IPS-18a (cell line): ENCODE results near the gene RCL1.

Experiments
- H3K27ac ChIP-seq: one replicate; pipeline ENCODE4 v1.5.1; 2013; ENCODE audit warnings: low read length
- H3K27me3 ChIP-seq: one replicate; pipeline ENCODE4 v1.6.1; 2013; ENCODE audit warnings: mild to moderate bottlenecking, low read length; ENCODE audit not compliant: control insufficient read depth, insufficient read depth
- H3K36me3 ChIP-seq: one replicate; pipeline ENCODE4 v1.6.1; 2013; ENCODE audit warnings: low read depth, low read length; ENCODE audit not compliant: control insufficient read depth
- H3K4me1 ChIP-seq: one replicate; pipeline ENCODE4 v1.6.1; 2013; ENCODE audit warnings: low read depth, low read length; ENCODE audit not compliant: control insufficient read depth
- H3K4me3 ChIP-seq: one replicate; pipeline ENCODE4 v1.5.1; 2013; ENCODE audit warnings: low read length
- H3K9ac ChIP-seq: one replicate; pipeline ENCODE4 v1.6.1; 2013; ENCODE audit warnings: mild to moderate bottlenecking, low read length, moderate library complexity
- H3K9me3 ChIP-seq: one replicate; pipeline ENCODE4 v1.6.1; 2013; ENCODE audit warnings: low read depth, low read length; ENCODE audit not compliant: control insufficient read depth

RCL1 gene

GRCh38 chr9:4799775-4800174 lies 7.0 kb downstream of the RCL1 start:
- no peaks in the 10 kb centered on the region for H3K27me3 ChIP-seq
- peaks cover 17% of the 10 kb centered on the region for H3K4me1 ChIP-seq
- H3K36me3 ChIP-seq = no peaks in the 10 kb centered on the region
- H3K9ac ChIP-seq = no peak overlapping the region
- no peak overlapping the region for H3K27ac ChIP-seq
- no peak overlapping the region for H3K4me3 ChIP-seq
- H3K9me3 ChIP-seq = no peaks in the 10 kb centered on the region

DNA sequence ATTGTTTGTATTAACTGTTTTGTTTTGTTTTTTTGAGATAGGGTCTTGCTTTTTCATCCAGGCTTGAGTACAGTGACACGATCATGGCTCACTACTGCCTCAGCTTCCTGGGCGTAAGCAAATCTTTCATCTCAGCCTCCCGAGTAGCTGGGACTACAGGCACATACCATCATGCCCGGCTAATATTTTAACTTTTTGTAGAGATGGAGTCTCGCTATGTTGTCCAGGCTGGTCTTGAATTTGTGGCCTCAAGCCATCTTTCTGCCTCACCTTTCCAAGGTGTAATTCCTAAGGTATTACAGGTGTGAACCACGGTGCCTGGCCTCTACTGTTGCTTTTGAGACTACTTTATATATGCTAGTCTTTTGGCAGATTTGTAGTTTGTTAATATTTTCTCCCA lies 8.4 kb downstream of the RCL1 start:
- no peaks in the 10 kb centered on the region for H3K36me3 ChIP-seq

GRCh38 chr9:4803670-4804530 lies 11.2 kb downstream of the RCL1 start:
- Histone ChIP-seq H3K9ac (no peak overlapping the region), H3K27me3 (no peaks in the 10 kb centered on the region), H3K36me3 (no peaks in the 10 kb centered on the region), H3K27ac (no peak overlapping the region), H3K4me1 (peaks cover 7% of the 10 kb centered on the region), H3K9me3 (no peaks in the 10 kb centered on the region), H3K4me3 (no peak overlapping the region)

More for the DNA sequence above, 8.4 kb downstream of the RCL1 start:
- Histone ChIP-seq H3K9me3 (no peaks in the 10 kb centered on the region), H3K4me3 (no peak overlapping the region), H3K4me1 (peaks cover 19% of the 10 kb centered on the region), H3K27ac (no peak overlapping the region), H3K9ac (no peak overlapping the region), H3K27me3 (no peaks in the 10 kb centered on the region)

DNA sequence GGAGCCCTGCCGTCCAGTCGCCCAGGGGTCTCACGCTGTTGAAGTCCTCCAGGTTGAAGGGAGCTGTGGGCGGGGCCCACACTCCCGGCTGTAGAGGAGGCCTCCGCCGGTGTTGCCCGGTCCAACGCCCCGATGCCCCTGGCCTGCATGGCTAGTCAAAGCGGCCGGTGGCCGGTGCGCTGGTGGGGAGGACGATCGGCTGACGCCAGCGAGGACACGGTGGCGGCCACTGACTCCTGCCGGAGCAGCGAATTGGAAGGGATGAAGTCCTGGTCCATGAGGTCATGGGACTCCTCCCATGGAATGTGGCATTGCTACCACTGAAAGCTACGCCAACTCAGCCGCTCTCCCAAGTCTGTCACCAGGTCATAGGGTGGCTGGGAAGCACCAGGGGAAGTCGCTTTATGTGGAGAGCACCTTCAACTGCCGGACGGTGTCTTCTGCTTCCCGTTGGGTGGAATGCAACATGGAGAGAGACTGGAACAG lies 11.8 kb downstream of the RCL1 start:
- Histone ChIP-seq H3K9ac (no peak overlapping the region), H3K27me3 (no peaks in the 10 kb centered on the region), H3K9me3 (no peaks in the 10 kb centered on the region), H3K4me1 (peaks cover 3% of the 10 kb centered on the region), H3K4me3 (no peak overlapping the region), H3K27ac (no peak overlapping the region), H3K36me3 (no peaks in the 10 kb centered on the region)

DNA sequence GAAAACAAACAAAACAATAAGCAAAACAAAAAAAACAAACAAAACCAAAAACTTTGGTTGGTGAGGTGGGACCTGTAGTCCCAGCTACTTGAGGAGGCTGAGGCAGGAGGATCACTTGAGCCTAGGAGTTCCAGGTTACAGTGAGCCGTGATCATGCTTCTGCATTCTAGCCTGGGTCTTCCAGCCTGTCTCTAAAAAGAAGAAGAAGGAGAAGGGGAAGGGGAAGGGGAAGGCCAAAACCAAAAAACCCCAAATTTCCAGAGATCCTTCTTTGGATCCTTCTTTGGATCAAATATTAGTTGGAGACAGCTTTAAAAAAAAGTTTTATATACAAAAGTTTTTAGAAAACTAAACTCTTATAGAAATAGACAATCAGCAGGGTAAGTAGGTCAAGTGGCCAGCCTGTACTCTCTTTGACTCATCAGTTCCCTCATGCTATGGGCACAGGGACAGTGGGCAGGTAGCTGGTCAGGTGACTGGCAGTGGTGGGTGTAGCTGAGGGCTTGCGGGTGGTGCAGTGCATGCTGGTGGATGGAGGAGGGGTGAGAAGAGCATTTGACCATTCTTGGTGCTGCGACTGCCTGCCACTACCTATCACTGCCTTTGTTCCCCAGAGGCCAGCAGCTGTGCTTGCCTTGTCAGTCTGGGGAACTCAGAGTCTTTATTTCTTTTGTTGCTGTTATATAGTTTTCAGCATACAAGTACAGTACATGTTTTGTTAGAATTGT lies 12.6 kb downstream of the RCL1 start:
- no peak overlapping the region for H3K27ac ChIP-seq
- H3K27me3 ChIP-seq = no peaks in the 10 kb centered on the region
- no peak overlapping the region for H3K4me3 ChIP-seq
- no peaks in the 10 kb centered on the region for H3K9me3 ChIP-seq
- no peak overlapping the region for H3K9ac ChIP-seq
- H3K36me3 ChIP-seq = no peaks in the 10 kb centered on the region
- peaks cover 3% of the 10 kb centered on the region for H3K4me1 ChIP-seq

DNA sequence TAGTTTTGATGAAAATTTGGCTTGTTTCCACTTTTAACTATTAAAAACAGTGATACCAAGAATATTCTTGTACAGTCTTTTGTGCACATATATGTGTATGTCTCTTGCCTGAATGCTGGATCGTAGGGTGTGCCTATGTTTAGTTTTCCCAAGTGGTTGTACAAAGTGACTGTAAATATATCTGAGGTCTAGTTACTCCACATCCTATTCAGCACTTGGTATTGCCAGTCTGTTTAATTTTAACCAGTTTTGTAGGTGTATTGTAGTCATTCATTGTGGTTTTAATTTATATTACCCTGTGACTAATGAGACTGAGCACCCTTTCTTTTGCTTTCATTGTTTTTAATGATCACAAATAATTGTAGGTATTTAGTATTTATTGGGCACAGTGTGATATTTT lies 17.8 kb downstream of the RCL1 start:
- Histone ChIP-seq H3K36me3 (no peaks in the 10 kb centered on the region), H3K4me1 (peaks cover 3% of the 10 kb centered on the region), H3K27me3 (no peaks in the 10 kb centered on the region), H3K4me3 (no peak overlapping the region), H3K27ac (no peak overlapping the region), H3K9ac (no peak overlapping the region), H3K9me3 (no peaks in the 10 kb centered on the region)

DNA sequence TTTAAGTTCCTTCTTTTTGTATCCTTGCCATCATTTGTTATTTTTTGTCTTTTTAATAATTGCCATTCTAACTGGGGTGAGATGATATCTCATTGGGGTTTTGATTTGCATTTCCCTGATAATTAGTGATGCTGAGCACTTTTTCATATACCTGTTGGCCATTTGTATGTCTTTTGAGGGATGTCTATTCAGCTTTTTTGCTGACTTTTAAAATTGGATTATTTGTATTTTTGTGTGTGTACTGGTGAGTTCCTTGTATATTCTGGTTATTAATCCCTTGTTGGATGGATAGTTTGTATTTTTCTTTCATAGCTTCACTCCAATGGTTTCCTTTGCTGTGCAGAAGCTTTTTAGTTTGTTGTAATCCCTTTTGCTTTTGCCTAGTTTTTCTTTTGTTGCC lies 19.1 kb downstream of the RCL1 start:
- H3K36me3 ChIP-seq = no peaks in the 10 kb centered on the region
- H3K4me1 ChIP-seq = no peaks in the 10 kb centered on the region
- H3K9me3 ChIP-seq = no peaks in the 10 kb centered on the region
- H3K4me3 ChIP-seq = no peak overlapping the region
- H3K27me3 ChIP-seq = no peaks in the 10 kb centered on the region
- H3K9ac ChIP-seq = no peak overlapping the region
- H3K27ac ChIP-seq = no peak overlapping the region

DNA sequence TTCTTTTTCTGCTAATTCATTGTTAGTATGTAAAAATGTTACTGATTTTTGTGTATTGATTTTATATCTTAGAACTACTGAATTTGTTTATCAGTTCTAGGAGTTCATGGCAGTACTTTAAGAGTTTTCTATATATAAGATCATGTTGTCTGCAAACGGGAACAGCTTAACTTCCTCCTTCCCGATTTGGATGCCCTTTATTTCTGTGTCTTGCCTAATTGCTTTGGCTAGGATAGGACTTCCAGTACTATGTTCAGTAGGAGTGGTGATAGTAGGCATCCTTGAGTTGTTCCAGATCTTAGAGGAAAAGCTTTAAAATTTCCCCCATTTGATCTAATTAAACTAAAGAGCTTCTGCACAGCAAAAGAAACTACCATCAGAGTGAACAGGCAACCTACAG lies 20.1 kb downstream of the RCL1 start:
- no peaks in the 10 kb centered on the region for H3K9me3 ChIP-seq
- no peaks in the 10 kb centered on the region for H3K36me3 ChIP-seq
- H3K27me3 ChIP-seq = no peaks in the 10 kb centered on the region
- no peak overlapping the region for H3K27ac ChIP-seq
- H3K9ac ChIP-seq = no peak overlapping the region
- H3K4me1 ChIP-seq = no peaks in the 10 kb centered on the region
- no peak overlapping the region for H3K4me3 ChIP-seq

DNA sequence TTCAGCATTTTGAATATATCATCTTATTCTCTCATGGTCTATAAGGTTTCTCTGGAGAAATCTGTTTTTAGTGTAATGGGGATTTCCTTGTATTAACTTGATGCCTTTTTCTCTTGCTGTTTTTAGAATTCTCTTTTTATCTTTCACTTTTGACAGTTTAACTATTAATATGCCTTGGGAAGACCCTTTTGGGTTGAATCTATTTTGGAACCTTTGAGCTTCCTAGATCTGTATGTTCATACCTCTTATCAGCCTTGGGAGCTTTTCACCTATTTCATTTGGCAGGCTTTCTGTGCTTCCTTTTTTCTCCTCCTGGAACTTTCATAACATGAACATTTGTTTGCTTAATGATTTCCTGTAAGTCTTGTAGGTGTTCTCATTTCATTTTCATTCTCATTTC lies 22.2 kb downstream of the RCL1 start:
- H3K9ac ChIP-seq = no peak overlapping the region
- H3K36me3 ChIP-seq = no peaks in the 10 kb centered on the region
- H3K9me3 ChIP-seq = no peaks in the 10 kb centered on the region
- H3K27me3 ChIP-seq = no peaks in the 10 kb centered on the region
- H3K27ac ChIP-seq = no peak overlapping the region
- H3K4me3 ChIP-seq = no peak overlapping the region
- no peaks in the 10 kb centered on the region for H3K4me1 ChIP-seq

DNA sequence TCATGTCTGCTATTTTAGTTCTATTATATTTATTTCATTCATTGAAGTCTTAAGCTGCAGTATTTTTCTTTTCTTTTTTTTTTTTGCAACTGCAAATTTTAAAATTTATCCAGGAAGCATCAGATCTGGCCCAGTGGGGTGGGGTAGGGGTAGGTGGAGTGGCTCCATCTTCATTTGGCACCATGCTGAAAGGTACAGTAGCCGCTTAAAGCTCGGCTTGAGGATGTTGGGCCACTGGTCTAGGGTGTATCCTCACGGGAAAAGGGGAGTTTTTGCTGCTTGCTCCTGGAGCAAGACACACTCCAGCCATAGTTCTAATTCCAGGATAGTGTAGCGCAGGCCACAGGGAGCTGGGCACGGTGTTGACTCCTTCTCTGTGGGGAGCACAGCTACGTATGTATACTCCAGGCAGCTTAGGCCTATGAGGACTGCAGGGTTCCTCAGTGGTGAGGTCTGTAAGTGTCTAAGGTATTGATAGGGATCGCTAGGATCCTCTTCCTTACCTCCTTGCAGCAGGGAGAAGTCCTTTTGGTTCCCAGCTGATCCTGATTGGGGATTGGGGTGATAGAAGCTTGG lies 22.7 kb downstream of the RCL1 start:
- H3K9me3 ChIP-seq = no peaks in the 10 kb centered on the region
- no peaks in the 10 kb centered on the region for H3K4me1 ChIP-seq
- no peak overlapping the region for H3K4me3 ChIP-seq
- H3K36me3 ChIP-seq = no peaks in the 10 kb centered on the region
- H3K9ac ChIP-seq = no peak overlapping the region
- H3K27ac ChIP-seq = no peak overlapping the region
- H3K27me3 ChIP-seq = no peaks in the 10 kb centered on the region

DNA sequence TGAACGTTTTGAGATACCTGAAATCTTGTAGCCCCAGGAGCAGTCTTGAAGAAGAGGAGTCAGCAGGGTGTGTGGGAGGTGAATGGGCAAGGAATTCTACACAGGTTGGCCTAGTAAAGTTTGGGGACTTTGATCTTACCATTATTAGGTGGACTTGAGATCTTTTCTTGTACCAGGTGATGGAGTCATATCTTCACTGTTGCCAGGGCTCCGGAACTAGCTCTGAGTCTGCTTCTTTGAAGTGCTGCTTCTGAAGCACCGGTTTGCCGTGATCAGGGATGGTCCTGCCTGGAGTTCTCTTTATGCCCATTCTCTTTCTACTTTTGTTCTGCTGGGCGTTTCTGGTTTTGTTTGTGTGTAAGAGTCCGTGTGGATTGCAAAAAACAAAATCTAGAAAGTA lies 27.4 kb downstream of the RCL1 start:
- Histone ChIP-seq H3K9ac (no peak overlapping the region), H3K4me1 (no peaks in the 10 kb centered on the region), H3K4me3 (no peak overlapping the region), H3K27ac (no peak overlapping the region), H3K36me3 (no peaks in the 10 kb centered on the region), H3K9me3 (no peaks in the 10 kb centered on the region), H3K27me3 (no peaks in the 10 kb centered on the region)
